ENCODE data around the gene TTLL9. TPM values are rescaled to one million over a fixed set of nuclear protein-coding genes. Genes with fewer than 3 reads are reported as not detected.
"Not testable (repeated sequence)": the region's sequence is repeated elsewhere in the genome, so short reads cannot be mapped to it uniquely, and the experiment has no call there.

TTLL9 gene, protein sequence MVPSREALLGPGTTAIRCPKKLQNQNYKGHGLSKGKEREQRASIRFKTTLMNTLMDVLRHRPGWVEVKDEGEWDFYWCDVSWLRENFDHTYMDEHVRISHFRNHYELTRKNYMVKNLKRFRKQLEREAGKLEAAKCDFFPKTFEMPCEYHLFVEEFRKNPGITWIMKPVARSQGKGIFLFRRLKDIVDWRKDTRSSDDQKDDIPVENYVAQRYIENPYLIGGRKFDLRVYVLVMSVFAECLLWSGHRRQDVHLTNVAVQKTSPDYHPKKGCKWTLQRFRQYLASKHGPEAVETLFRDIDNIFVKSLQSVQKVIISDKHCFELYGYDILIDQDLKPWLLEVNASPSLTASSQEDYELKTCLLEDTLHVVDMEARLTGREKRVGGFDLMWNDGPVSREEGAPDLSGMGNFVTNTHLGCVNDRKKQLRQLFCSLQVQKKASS
- 1 to 10 TPM; 3.1 to 5.6 (median 3.2) TPM for polyA plus RNA-seq (ENCODE audit: insufficient read length in 4 of 4)

- DNase-seq (ENCODE audit: low read depth in 4 of 4, low spot score in 3 of 4): no peak
These were observed at the start of gene TTLL9, which contains the start of gene DUSP15 for GRCh38 chr20:31869942-31870725. TTLL9 (plus strand) TSS chr20:31870634; CDS start chr20:31871127, 493 bp downstream. DUSP15 (minus strand) TSS chr20:31870527; CDS start chr20:31870337, 190 bp downstream.

DNA sequence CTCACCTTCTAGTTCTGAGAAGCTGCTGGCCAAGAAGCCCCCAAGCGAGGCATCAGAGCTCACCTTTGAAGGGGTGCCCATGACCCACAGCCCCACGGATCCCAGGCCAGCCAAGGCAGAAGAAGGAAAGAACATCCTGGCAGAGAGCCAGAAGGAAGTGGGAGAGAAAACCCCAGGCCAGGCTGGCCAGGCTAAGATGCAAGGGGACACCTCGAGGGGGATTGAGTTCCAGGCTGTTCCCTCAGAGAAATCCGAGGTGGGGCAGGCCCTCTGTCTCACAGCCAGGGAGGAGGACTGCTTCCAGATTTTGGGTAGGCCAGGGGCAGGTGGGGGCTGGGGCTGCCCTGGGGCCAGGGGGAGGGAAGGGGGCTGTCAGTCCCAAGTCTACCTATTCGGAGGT lies 49.0 kb upstream of the TTLL9 start:
- DNase-seq (ENCODE audit: low read depth in 4 of 4, low spot score in 3 of 4): no peak

- peak; percentile 71 to 78 (median 75) for DNase-seq (ENCODE audit: low read depth in 4 of 4, low spot score in 3 of 4)
These were observed 47.8 kb upstream of the TTLL9 start for GRCh38 chr20:31822421-31823330.

DNA sequence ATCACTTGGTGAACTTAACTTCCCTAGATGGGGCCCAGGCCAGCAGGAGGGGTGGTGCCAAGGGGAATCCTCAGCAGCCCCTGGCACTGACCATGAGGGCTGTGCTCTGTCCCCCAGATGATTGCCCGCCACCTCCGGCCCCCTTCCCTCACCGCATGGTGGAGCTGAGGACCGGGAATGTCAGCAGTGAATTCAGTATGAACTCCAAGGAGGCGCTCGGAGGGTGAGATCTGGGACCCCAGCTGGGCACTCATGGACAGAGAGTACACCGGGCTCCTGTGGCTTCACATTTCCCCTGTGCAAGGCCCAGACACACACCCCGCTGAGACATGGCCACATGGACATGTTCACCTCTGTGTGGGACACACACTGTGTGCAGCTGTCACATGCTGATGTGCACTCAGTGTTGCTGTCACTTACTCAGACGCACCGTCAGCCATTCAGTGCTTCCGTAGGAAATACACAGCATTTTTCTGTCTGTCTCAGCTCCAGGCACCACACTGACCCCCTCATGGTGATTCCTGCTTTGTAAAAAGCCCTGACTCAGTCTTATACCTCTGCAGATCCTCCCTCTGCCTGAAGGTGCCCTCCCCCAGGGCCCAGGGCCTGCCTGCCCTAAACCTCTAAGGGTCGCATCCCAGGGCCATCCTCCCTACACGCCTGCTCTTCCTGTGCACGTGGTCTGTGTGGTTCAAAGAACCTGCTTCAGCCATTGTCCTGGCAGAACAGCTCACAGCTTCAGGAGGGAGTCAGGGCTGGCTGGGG lies 46.9 kb upstream of the TTLL9 start:
- DNase-seq (ENCODE audit: low read depth in 4 of 4, low spot score in 3 of 4): no peak

GRCh38 chr20:31824125-31824485 lies 46.3 kb upstream of the TTLL9 start:
- DNase-seq (ENCODE audit: low read depth in 4 of 4, low spot score in 3 of 4): no peak

- DNase-seq (ENCODE audit: low read depth in 4 of 4, low spot score in 3 of 4): no peak
These were observed 45.7 kb upstream of the TTLL9 start for GRCh38 chr20:31824554-31825313.

DNA sequence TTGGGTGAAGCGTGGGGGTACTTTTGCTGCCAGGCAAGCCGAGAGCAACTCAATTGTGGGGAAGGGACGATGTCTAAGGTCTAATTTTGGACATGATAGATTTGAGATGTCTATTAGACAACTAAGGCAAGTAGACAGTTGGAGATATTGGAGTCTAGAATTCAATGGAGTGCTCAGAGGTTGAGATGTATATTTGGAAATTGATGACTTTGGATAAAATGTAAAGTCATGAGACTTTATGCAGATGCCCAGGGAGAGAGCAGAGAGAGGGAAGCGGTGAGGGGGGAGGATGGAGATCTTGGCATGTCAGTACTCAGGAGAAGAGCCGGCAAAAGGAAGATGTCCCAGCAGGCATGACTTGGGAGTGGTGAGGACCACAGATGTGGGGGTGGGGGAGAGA lies 44.4 kb upstream of the TTLL9 start:
- DNase-seq (ENCODE audit: low read depth in 4 of 4, low spot score in 3 of 4): no peak

- DNase-seq (ENCODE audit: low read depth in 4 of 4, low spot score in 3 of 4): no peak
These were observed 43.4 kb upstream of the TTLL9 start for GRCh38 chr20:31827059-31827458.

DNA sequence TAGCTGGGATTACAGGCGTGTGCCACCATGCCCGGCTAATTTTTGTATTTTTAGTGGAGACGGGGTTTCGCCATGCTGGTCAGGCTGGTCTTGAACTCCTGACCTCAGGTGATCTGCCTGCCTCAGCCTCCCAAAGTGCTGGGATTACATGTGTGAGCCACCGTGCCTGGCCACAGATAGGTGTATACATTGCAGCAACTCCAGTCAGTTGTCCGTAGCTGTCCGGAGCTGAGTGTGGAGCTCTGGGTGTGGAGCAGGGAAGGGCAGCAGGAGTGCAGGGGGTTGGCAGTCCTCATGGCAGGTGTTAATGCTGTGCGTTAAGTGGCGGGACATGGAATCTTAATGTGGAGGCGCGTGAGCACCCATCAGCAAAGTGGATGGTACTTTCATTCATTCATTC lies 42.4 kb upstream of the TTLL9 start:
- not testable (repeated sequence) for DNase-seq (ENCODE audit: low read depth in 4 of 4, low spot score in 3 of 4)

GRCh38 chr20:31829731-31830130 lies 40.7 kb upstream of the TTLL9 start:
- no peak for DNase-seq (ENCODE audit: low read depth in 4 of 4, low spot score in 3 of 4)

DNA sequence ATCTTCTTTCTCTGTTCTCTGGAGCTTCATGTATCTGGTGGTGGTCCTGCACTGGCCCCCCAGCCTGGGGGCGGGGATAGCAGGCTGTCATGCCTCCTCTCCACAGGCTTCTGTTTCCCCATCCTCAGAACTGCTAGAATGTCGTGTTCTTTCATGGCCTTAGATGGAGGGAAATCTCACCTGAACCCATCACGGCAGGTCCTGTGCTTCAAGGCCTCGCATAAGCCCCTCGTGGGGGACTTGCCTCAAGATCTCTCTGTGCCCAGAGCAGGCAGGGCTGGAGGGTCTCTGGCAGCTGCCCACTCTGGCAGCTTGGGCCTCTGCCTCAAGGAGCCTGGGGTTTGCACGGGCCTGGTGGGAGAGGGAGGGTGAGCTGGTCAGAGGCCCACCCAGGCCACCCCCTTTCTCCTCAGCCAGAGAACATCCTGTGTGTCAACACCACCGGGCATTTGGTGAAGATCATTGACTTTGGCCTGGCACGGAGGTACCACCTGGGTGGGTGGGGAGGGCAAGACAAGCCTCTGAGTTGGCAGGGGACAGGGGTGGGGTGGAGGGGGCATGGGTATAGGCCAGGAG lies 39.9 kb upstream of the TTLL9 start:
- DNase-seq (ENCODE audit: low read depth in 4 of 4, low spot score in 3 of 4): no peak

GRCh38 chr20:31831211-31831610 lies 39.2 kb upstream of the TTLL9 start:
- no peak for DNase-seq (ENCODE audit: low read depth in 4 of 4, low spot score in 3 of 4)

DNA sequence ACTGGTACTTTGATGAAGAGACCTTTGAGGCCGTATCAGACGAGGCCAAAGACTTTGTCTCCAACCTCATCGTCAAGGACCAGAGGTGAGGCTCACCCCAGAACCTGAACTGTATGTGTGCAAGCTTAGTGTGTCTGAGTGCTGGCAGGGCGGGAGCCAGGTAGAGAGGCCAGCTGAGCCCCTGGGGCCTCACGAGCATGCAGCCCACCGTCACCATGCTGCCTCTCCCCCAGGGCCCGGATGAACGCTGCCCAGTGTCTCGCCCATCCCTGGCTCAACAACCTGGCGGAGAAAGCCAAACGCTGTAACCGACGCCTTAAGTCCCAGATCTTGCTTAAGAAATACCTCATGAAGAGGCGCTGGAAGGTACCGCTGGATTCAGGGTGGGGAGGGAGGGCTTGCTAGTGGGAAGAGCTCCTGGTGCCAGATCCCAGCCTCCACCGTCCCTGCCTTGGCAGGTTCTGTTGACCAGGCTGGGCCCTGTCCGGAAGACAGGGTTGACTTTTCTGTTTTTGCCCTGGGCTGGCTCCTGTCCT lies 38.6 kb upstream of the TTLL9 start:
- no peak for DNase-seq (ENCODE audit: low read depth in 4 of 4, low spot score in 3 of 4)

- DNase-seq (ENCODE audit: low read depth in 4 of 4, low spot score in 3 of 4): peak in 3 of 4 donors; percentile 44 to 49 (median 44)
These were observed 37.1 kb upstream of the TTLL9 start for GRCh38 chr20:31833130-31833930.

DNA sequence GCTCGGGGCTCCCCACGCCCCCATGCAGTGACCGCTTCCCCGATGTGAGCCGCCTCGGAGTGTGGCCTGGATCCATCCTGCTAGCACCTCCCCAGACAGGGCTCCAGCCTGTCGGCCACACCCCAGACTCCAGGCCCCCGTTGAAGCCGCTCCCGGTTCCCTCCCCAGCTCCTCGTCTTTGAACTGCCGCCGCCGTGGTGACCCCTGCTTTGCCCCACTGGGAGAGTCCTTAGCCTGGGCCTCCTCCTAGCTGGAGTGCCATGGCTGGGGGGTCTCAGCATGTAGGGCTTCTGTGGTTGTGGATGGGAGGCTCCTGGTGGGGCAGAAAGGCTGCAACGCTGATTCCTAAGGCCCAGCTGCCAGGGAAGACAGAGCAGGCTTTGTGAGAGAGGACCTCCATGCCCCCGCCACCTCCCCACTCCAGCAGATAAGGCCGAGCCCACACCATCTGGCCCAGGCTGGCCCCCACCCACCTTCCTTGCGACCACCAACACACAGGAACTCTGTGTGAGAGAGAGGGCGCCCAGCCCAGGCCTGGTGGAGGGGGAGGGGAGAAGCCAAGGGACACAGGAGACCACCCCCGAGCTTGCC lies 36.4 kb upstream of the TTLL9 start:
- DNase-seq (ENCODE audit: low read depth in 4 of 4, low spot score in 3 of 4): no peak

DNA sequence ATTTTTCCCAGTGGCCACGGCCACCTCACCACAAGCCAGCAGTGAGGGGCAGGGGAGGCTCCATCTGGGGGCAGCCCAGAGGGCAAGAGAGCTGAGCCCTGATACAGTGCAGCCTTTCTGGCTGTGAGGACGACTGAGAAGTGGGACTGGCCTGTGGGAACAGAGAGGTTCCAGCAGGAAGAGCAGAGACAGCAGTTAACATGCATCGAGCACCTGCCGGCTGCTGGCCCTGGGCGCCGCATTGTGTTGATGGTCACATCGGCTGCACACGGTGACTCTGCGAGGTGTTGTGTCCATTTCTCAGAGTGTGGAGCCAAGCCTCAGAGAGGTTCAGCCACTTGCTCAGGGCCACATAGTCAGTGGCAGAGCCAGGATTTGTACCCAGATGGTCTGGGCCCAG lies 34.9 kb upstream of the TTLL9 start:
- DNase-seq (ENCODE audit: low read depth in 4 of 4, low spot score in 3 of 4): no peak
